GM12872 (cell line): ENCODE measurements around the gene RBKS.

ENCODE experiments used
- TF ChIP-seq, protein P1 (sequence below): IDR thresholded peaks from 3 replicates; pipeline ENCODE4 v1.5.1; 2011; ENCODE audit warnings: low read depth, mild to moderate bottlenecking, low read length, moderate library complexity; ENCODE audit not compliant: insufficient read depth

The RBKS gene

DNA sequence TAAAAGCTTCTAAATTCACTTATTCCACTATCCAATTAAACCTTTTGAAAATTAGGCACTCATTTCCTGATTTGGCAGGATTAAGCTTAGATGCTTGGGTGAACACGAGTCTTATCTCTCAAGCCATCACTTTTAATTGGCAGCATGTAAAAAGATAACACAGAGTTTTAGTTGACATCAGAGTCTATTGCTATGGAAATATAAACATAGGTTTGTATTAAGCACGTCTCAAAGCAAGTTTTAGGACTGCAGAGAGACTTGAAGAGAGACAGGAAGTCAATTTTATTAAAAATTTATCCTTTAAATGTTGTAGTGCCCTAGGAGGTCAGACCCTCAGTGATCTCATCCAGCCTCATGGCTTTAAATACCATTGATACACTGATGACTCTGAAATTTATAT lies 5.6 kb downstream of the RBKS start:
- TF ChIP-seq, protein P1, sequence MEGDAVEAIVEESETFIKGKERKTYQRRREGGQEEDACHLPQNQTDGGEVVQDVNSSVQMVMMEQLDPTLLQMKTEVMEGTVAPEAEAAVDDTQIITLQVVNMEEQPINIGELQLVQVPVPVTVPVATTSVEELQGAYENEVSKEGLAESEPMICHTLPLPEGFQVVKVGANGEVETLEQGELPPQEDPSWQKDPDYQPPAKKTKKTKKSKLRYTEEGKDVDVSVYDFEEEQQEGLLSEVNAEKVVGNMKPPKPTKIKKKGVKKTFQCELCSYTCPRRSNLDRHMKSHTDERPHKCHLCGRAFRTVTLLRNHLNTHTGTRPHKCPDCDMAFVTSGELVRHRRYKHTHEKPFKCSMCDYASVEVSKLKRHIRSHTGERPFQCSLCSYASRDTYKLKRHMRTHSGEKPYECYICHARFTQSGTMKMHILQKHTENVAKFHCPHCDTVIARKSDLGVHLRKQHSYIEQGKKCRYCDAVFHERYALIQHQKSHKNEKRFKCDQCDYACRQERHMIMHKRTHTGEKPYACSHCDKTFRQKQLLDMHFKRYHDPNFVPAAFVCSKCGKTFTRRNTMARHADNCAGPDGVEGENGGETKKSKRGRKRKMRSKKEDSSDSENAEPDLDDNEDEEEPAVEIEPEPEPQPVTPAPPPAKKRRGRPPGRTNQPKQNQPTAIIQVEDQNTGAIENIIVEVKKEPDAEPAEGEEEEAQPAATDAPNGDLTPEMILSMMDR = no peak

DNA sequence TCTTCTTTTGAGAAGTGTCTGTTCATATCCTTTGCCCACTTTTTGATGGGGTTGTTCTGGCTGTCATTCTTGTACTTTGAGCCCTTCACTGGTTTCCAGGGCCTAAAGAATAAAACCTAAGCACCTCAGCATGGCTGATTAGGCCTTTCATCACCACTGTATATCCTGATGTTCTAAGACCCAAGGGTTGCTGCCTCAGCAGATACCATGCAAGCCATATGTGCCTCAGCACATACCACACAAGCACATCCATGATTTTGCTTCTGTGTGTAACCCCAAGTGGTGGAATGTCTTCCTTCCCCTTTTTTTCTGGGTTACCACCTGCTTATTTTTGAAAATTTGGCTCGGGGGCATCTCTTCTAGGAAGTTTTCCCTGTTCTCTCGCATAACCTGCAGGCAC lies 11.4 kb downstream of the RBKS start:
- TF ChIP-seq, protein P1 = no peak

- TF ChIP-seq, protein P1 = no peak
These were observed 14.9 kb downstream of the RBKS start for GRCh38 chr2:27875089-27875881.

DNA sequence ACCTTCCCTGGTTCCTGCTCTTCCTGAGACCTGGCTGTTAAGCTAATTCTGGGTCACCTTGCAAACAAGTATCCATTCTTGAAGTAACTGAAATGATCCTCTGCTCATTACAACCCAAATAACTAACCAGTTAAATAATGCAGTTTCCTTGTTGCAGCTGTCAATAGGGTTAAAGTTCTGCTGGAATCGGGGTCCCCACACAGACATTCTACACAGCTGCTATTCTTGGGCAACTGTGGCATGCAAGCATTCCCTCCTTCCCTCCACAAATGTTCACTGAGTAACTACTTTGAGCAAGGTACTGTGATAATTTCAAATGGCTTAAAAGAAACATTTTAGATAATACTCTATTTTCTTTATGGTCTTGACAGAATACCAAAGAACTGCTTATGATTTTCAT lies 17.1 kb downstream of the RBKS start:
- TF ChIP-seq, protein P1 = no peak

DNA sequence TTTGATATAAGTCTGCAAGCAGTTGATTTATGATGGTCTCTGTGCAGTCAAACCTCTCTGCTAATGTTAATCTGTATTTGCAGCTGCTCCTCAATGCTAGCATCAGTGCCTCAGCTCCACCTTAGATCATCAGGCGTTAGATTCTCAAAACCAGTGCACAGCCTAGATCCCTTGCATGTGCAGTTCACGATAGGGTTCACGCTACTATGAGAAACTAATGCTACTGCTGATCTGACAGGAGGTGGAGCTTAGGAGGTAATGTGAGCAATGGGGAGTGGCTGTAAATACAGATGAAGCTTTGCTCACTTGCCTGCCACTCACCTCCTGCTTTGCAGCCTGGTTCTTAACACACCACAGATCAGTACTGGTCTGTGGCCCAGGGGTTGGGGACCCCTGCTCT lies 18.4 kb downstream of the RBKS start:
- TF ChIP-seq, protein P1 = no peak

DNA sequence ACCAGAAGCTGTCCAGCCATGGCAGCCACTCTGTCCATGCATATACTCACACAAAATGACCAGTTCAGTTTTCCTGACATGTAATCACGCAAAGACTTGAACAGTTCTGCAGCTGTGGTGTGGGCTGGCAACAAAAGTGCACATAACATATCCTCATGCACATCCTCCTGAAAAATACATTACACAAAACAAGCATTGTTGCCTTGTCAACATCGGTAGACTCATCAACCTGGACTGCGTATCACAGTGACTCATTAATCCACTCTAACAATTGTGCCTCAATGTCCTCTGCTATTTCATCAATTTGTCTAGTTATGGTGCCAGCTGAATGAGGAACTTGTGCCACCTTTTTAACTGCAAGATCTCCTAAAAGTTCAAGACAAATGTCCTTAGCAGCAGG lies 19.5 kb downstream of the RBKS start:
- TF ChIP-seq, protein P1 = no peak

- TF ChIP-seq, protein P1 = no peak
These were observed 20.4 kb downstream of the RBKS start for GRCh38 chr2:27869763-27870162.
